Activated B cell treated with CpG ODN at 0.5 μM for 24 hours (primary cell): Measurements from ENCODE around the gene UMODL1. TPM values are rescaled to one million over a fixed set of nuclear protein-coding genes. Genes with fewer than 3 reads are reported as not detected.

Experiments
- ATAC-seq: fragments of 200-7000 bp; cut with Tn5 transposase; one replicate; pipeline ENCODE4 v1.10.0; 2021; ENCODE audit warnings: low read depth, mild to moderate bottlenecking, moderate library complexity
- CTCF ChIA-PET: fragments of 350-600 bp; sonication (Branson Sonifier 250); formaldehyde crosslinking; loops from one replicate; lab custom pipeline; 2021; ENCODE audit warnings: antibody characterized with exemption; lab: Charles Lee
- POLR2A ChIA-PET: fragments of 350-600 bp; sonication (Branson Sonifier 250); formaldehyde crosslinking; loops from one replicate; lab custom pipeline; 2021; ENCODE audit warnings: antibody characterized with exemption; lab: Charles Lee
- DNase-seq: peaks from one replicate; pipeline ENCODE4 v3.0.0; 2022
- H3K27ac Mint-ChIP-seq: one replicate; pipeline ENCODE4 v1.8.0; 2020; ENCODE audit warnings: mixed read lengths
- H3K27me3 Mint-ChIP-seq: one replicate; pipeline ENCODE4 v1.8.0; 2021; ENCODE audit warnings: mixed read lengths
- H3K36me3 Mint-ChIP-seq: one replicate; pipeline ENCODE4 v1.8.0; 2021; ENCODE audit warnings: low read depth, mixed read lengths
- H3K4me1 Mint-ChIP-seq: one replicate; pipeline ENCODE4 v1.8.0; 2021; ENCODE audit warnings: mixed read lengths
- H3K4me3 Mint-ChIP-seq: one replicate; pipeline ENCODE4 v1.8.0; 2020; ENCODE audit warnings: mild to moderate bottlenecking, mixed read lengths
- H3K9me3 Mint-ChIP-seq: one replicate; pipeline ENCODE4 v1.8.0; 2020; ENCODE audit warnings: mixed read lengths
- CTCF ChIP-seq: fragments of 200-600 bp; IDR thresholded peaks from one replicate; pipeline ENCODE4 v1.8.0; 2022; ENCODE audit warnings: antibody characterized with exemption, mild to moderate bottlenecking
- intact Hi-C: fragments of 100-400 bp; cut with micrococcal nuclease; formaldehyde crosslinking; loops from one replicate; pipeline ENCODE4 v1.15.1; 2024
- total RNA-seq: library from RNA; stranded (reverse); gene quantifications from 2 replicates; pipeline ENCODE4 v1.2.3, GENCODE V29; 2022

The UMODL1 gene
- total RNA-seq, 1 donor from 2014 or later: 0.04 TPM

GRCh38 chr21:42056996-42057689 lies 14.0 kb upstream of the UMODL1 start:
- no peak for ATAC-seq
- CTCF ChIA-PET: no interaction called here
- H3K27me3 Mint-ChIP-seq: no peaks in the 10 kb centered on the region
- DNase-seq: no peak
- H3K4me1 Mint-ChIP-seq: peaks cover 43% of the 10 kb centered on the region
- no peaks in the 10 kb centered on the region for H3K9me3 Mint-ChIP-seq
- no peaks in the 10 kb centered on the region for H3K36me3 Mint-ChIP-seq
- no peak overlapping the region for H3K4me3 Mint-ChIP-seq
- intact Hi-C loops: no loop called here
- TF ChIP-seq CTCF: no peak
- POLR2A ChIA-PET: no interaction called here
- H3K27ac Mint-ChIP-seq: peak overlapping the region; percentile 32

GRCh38 chr21:42057851-42058437 lies 13.2 kb upstream of the UMODL1 start:
- Mint-ChIP-seq H3K27me3 (no peaks in the 10 kb centered on the region), H3K4me3 (no peak overlapping the region), H3K36me3 (no peaks in the 10 kb centered on the region), H3K9me3 (no peaks in the 10 kb centered on the region), H3K27ac (no peak overlapping the region), H3K4me1 (peaks cover 51% of the 10 kb centered on the region)
- ChIA-PET CTCF (no interaction called here), POLR2A (no interaction called here)
- no peak for TF ChIP-seq CTCF
- ATAC-seq (no peak), DNase-seq (no peak)
- intact Hi-C loops: no loop called here

- H3K36me3 Mint-ChIP-seq: no peaks in the 10 kb centered on the region
- H3K4me3 Mint-ChIP-seq: no peak overlapping the region
- TF ChIP-seq CTCF: no peak
- intact Hi-C loops: no loop called here
- H3K9me3 Mint-ChIP-seq: no peaks in the 10 kb centered on the region
- ATAC-seq (no peak), DNase-seq (no peak)
- H3K27me3 Mint-ChIP-seq: no peaks in the 10 kb centered on the region
- H3K4me1 Mint-ChIP-seq: peaks cover 59% of the 10 kb centered on the region
- H3K27ac Mint-ChIP-seq: peak overlapping the region; percentile 32
- CTCF ChIA-PET: no interaction called here
- POLR2A ChIA-PET: interaction anchor here (0.5 kb wide), 1 partner anchor 60 kb away, joined by 5 read pairs; no protein-coding TSS in a partner anchor
Observed at GRCh38 chr21:42058631-42059111, 12.4 kb upstream of the UMODL1 start.

- H3K9me3 Mint-ChIP-seq: no peaks in the 10 kb centered on the region
- H3K4me1 Mint-ChIP-seq: peaks cover 63% of the 10 kb centered on the region
- no peak for ATAC-seq
- no peak overlapping the region for H3K4me3 Mint-ChIP-seq
- no peak for TF ChIP-seq CTCF
- ChIA-PET POLR2A (interaction anchor here (0.5 kb wide), 1 partner anchor 61 kb away, joined by 5 read pairs; no protein-coding TSS in a partner anchor), CTCF (no interaction called here)
- no peak for DNase-seq
- H3K27me3 Mint-ChIP-seq: no peaks in the 10 kb centered on the region
- H3K27ac Mint-ChIP-seq: no peak overlapping the region
- intact Hi-C loops: no loop called here
- H3K36me3 Mint-ChIP-seq: no peaks in the 10 kb centered on the region
Observed at GRCh38 chr21:42059141-42059540, 12.0 kb upstream of the UMODL1 start.

- ChIA-PET POLR2A (interaction anchor here (0.5 kb wide), 1 partner anchor 1834 kb away, joined by 3 read pairs; no protein-coding TSS in a partner anchor), CTCF (interaction anchor here (1.3 kb wide), 1 partner anchor 48 kb away, joined by 5 read pairs; no protein-coding TSS in a partner anchor)
- Mint-ChIP-seq H3K36me3 (no peaks in the 10 kb centered on the region), H3K27ac (peak overlapping the region; percentile 24), H3K4me3 (no peak overlapping the region), H3K9me3 (no peaks in the 10 kb centered on the region), H3K4me1 (peaks cover 69% of the 10 kb centered on the region), H3K27me3 (no peaks in the 10 kb centered on the region)
- ATAC-seq (no peak), DNase-seq (no peak)
- TF ChIP-seq CTCF: no peak
- intact Hi-C loops: loop anchor here (5.0 to 10.0 kb wide), 7 partner anchors 182 to 827 kb away; partner anchors contain the start of genes MX2 and PRDM15
Observed at GRCh38 chr21:42059721-42060120, 11.4 kb upstream of the UMODL1 start.
